AG04450 (cell line): ENCODE results near the gene FSTL4. TPM values are rescaled to one million over a fixed set of nuclear protein-coding genes. Genes with fewer than 3 reads are reported as not detected.

Experiments used
- CTCF ChIA-PET: fragments of 300-600, 350-600 bp; formaldehyde crosslinking; extraction: SDS; loops from one replicate; lab custom pipeline; 2022; ENCODE audit warnings: antibody characterized with exemption, inconsistent platforms; lab: Charles Lee
- POLR2A ChIA-PET: fragments of 350-600 bp; formaldehyde crosslinking; extraction: SDS; loops from one replicate; lab custom pipeline; 2021; ENCODE audit warnings: antibody characterized with exemption, inconsistent platforms; lab: Yijun Ruan, JAX
- DNase-seq: peaks from one replicate; pipeline ENCODE4 v3.0.0-alpha.2; 2011; ENCODE audit warnings: low read depth, low spot score
- H3K27ac ChIP-seq: one replicate; pipeline ENCODE4 v1.5.1; 2012; ENCODE audit warnings: low read depth, low read length, control low read depth
- H3K27me3 ChIP-seq: one replicate; pipeline ENCODE4 v1.6.0; 2012; ENCODE audit warnings: low read length; ENCODE audit not compliant: control insufficient read depth, insufficient read depth
- H3K4me3 ChIP-seq: 2 replicates; pipeline ENCODE4 v1.5.1; 2011; ENCODE audit warnings: mild to moderate bottlenecking, low read depth, low read length, control low read depth
- H3K9me3 ChIP-seq: 2 replicates; pipeline ENCODE4 v1.5.1; 2012; ENCODE audit warnings: low read length; ENCODE audit not compliant: control insufficient read depth, insufficient read depth
- polyA plus RNA-seq: library from polyadenylated mRNA; depleted of rRNA; stranded (reverse); fragments of >200 nt; gene quantifications from 2 replicates; pipeline ENCODE4 v1.2.3, GENCODE V29; 2011
- TF ChIP-seq, protein P1 (sequence below): IDR thresholded peaks from 2 replicates; pipeline ENCODE4 v1.5.1; 2011; ENCODE audit warnings: low read depth, low read length, control low read depth, inconsistent platforms

Gene FSTL4
- polyA plus RNA-seq, 1 experiment: 0.11 TPM

DNA sequence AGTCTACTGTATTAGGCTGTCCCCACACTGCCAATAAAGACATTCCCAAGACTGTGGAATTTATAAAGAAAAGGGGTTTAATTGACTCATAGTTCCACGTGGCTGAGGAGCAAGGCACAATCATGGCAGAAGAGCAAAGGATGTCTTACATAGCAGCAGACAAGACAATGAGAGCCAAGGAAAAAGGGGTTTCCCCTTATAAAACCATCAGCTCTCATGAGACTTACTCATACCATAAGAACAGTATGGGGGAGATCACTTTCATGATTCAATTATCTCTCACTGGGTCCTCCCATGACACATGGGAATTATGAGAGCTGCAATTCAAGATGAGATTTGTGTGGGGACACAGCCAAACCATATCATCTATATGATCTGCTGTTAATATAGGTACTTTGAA, 14.8 kb upstream of the FSTL4 start:
- no peaks in the 10 kb centered on the region for H3K27me3 ChIP-seq
- TF ChIP-seq, protein P1, sequence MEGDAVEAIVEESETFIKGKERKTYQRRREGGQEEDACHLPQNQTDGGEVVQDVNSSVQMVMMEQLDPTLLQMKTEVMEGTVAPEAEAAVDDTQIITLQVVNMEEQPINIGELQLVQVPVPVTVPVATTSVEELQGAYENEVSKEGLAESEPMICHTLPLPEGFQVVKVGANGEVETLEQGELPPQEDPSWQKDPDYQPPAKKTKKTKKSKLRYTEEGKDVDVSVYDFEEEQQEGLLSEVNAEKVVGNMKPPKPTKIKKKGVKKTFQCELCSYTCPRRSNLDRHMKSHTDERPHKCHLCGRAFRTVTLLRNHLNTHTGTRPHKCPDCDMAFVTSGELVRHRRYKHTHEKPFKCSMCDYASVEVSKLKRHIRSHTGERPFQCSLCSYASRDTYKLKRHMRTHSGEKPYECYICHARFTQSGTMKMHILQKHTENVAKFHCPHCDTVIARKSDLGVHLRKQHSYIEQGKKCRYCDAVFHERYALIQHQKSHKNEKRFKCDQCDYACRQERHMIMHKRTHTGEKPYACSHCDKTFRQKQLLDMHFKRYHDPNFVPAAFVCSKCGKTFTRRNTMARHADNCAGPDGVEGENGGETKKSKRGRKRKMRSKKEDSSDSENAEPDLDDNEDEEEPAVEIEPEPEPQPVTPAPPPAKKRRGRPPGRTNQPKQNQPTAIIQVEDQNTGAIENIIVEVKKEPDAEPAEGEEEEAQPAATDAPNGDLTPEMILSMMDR: no peak
- no peaks in the 10 kb centered on the region for H3K9me3 ChIP-seq
- ChIA-PET POLR2A (no interaction called here), CTCF (no interaction called here)
- no peak for DNase-seq
- H3K4me3 ChIP-seq: no peak overlapping the region
- no peak overlapping the region for H3K27ac ChIP-seq

- DNase-seq: no peak
- ChIA-PET POLR2A (no interaction called here), CTCF (no interaction called here)
- Histone ChIP-seq H3K27ac (no peak overlapping the region), H3K4me3 (no peak overlapping the region), H3K9me3 (no peaks in the 10 kb centered on the region), H3K27me3 (no peaks in the 10 kb centered on the region)
- TF ChIP-seq, protein P1: no peak
Observed at GRCh38 chr5:133624316-133624715, 12.0 kb upstream of the FSTL4 start.

- Histone ChIP-seq H3K27me3 (peaks cover 8% of the 10 kb centered on the region), H3K27ac (no peak overlapping the region), H3K4me3 (no peak overlapping the region), H3K9me3 (no peaks in the 10 kb centered on the region)
- ChIA-PET POLR2A (no interaction called here), CTCF (no interaction called here)
- no peak for DNase-seq
- TF ChIP-seq, protein P1: no peak
Observed at GRCh38 chr5:133618141-133618540, 5.8 kb upstream of the FSTL4 start.

- POLR2A ChIA-PET: no interaction called here
- no peak overlapping the region for H3K4me3 ChIP-seq
- H3K27me3 ChIP-seq: peaks cover 37% of the 10 kb centered on the region
- TF ChIP-seq, protein P1: no peak
- H3K27ac ChIP-seq: no peak overlapping the region
- no peak for DNase-seq
- H3K9me3 ChIP-seq: no peaks in the 10 kb centered on the region
- CTCF ChIA-PET: no interaction called here
Observed at GRCh38 chr5:133613743-133614142, 1.4 kb upstream of the FSTL4 start.

- no peak for DNase-seq
- Histone ChIP-seq H3K4me3 (no peak overlapping the region), H3K9me3 (no peaks in the 10 kb centered on the region), H3K27me3 (peaks cover 37% of the 10 kb centered on the region), H3K27ac (no peak overlapping the region)
- ChIA-PET CTCF (no interaction called here), POLR2A (no interaction called here)
- TF ChIP-seq, protein P1: no peak
Observed at GRCh38 chr5:133613184-133613583, 843 bp upstream of the FSTL4 start.
